ENCODE measurements around the gene UBAC1. TPM values are rescaled to one million over a fixed set of nuclear protein-coding genes. Genes with fewer than 3 reads are reported as not detected.
"Not testable (repeated sequence)": the region's sequence is repeated elsewhere in the genome, so short reads cannot be mapped to it uniquely, and the experiment has no call there.

The UBAC1 gene
- total RNA-seq, 2 donors from 2014 or later: 47.9 to 48.4 TPM

GRCh38 chr9:135945969-135946368 lies 15.2 kb downstream of the UBAC1 start:
- H3K4me1 ChIP-seq (ENCODE audit: control insufficient read depth, insufficient read depth, low read length): no peaks in the 10 kb centered on the region
- TF ChIP-seq, protein P1, sequence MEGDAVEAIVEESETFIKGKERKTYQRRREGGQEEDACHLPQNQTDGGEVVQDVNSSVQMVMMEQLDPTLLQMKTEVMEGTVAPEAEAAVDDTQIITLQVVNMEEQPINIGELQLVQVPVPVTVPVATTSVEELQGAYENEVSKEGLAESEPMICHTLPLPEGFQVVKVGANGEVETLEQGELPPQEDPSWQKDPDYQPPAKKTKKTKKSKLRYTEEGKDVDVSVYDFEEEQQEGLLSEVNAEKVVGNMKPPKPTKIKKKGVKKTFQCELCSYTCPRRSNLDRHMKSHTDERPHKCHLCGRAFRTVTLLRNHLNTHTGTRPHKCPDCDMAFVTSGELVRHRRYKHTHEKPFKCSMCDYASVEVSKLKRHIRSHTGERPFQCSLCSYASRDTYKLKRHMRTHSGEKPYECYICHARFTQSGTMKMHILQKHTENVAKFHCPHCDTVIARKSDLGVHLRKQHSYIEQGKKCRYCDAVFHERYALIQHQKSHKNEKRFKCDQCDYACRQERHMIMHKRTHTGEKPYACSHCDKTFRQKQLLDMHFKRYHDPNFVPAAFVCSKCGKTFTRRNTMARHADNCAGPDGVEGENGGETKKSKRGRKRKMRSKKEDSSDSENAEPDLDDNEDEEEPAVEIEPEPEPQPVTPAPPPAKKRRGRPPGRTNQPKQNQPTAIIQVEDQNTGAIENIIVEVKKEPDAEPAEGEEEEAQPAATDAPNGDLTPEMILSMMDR (conservative IDR thresholded peaks at IDR 0.05): no peak
- no peak overlapping the region for H3K4me3 ChIP-seq (ENCODE audit: low read length)
- peaks cover 41% of the 10 kb centered on the region for H3K36me3 ChIP-seq (ENCODE audit: control insufficient read depth, insufficient read depth, low read length)
- H3K27me3 ChIP-seq (ENCODE audit: control insufficient read depth, insufficient read depth, low read length, poor library complexity, severe bottlenecking): no peaks in the 10 kb centered on the region
- peaks cover 65% of the 10 kb centered on the region for H3K36me3 Mint-ChIP-seq (ENCODE audit: low read depth)
- 90 to 96% methylated on average over 17 to 18 of the region's 18 CpGs for WGBS, 2 experiments (ENCODE audit: insufficient coverage in 1 of 2, insufficient read length in 1 of 2)
- no peak overlapping the region for H3K27ac ChIP-seq (ENCODE audit: low read depth, low read length)
- no peaks in the 10 kb centered on the region for H3K9me3 Mint-ChIP-seq
- H3K27ac Mint-ChIP-seq: no peak overlapping the region
- no peak overlapping the region for H3K9ac ChIP-seq (ENCODE audit: extremely low read depth, low read length, poor library complexity, severe bottlenecking)
- no peaks in the 10 kb centered on the region for H3K4me1 Mint-ChIP-seq
- no peaks in the 10 kb centered on the region for H3K9me3 ChIP-seq (ENCODE audit: control insufficient read depth, low read length)
- H3K4me3 Mint-ChIP-seq: no peak overlapping the region
- DNase-seq: no peak
- H3K27me3 Mint-ChIP-seq (ENCODE audit: insufficient read depth): no peaks in the 10 kb centered on the region

- H3K27me3 Mint-ChIP-seq (ENCODE audit: insufficient read depth): no peaks in the 10 kb centered on the region
- Histone ChIP-seq H3K9ac (ENCODE audit: extremely low read depth, low read length, poor library complexity, severe bottlenecking) (no peak overlapping the region), H3K27me3 (ENCODE audit: control insufficient read depth, insufficient read depth, low read length, poor library complexity, severe bottlenecking) (no peaks in the 10 kb centered on the region), H3K4me1 (ENCODE audit: control insufficient read depth, insufficient read depth, low read length) (no peaks in the 10 kb centered on the region), H3K9me3 (ENCODE audit: control insufficient read depth, low read length) (no peaks in the 10 kb centered on the region), H3K4me3 (ENCODE audit: low read length) (no peak overlapping the region), H3K27ac (ENCODE audit: low read depth, low read length) (no peak overlapping the region), H3K36me3 (ENCODE audit: control insufficient read depth, insufficient read depth, low read length) (peaks cover 36% of the 10 kb centered on the region)
- H3K4me3 Mint-ChIP-seq: no peak overlapping the region
- no peak overlapping the region for H3K27ac Mint-ChIP-seq
- peak; percentile 47 for DNase-seq
- H3K9me3 Mint-ChIP-seq: no peaks in the 10 kb centered on the region
- 91 to 93% methylated on average over 19 to 36 of the region's 36 CpGs for WGBS, 2 experiments (ENCODE audit: insufficient coverage in 1 of 2, insufficient read length in 1 of 2)
- H3K36me3 Mint-ChIP-seq (ENCODE audit: low read depth): peaks cover 71% of the 10 kb centered on the region
- no peaks in the 10 kb centered on the region for H3K4me1 Mint-ChIP-seq
- TF ChIP-seq, protein P1 (conservative IDR thresholded peaks at IDR 0.05): no peak
Measured at GRCh38 chr9:135944444-135945252, 16.5 kb downstream of the UBAC1 start.

DNA sequence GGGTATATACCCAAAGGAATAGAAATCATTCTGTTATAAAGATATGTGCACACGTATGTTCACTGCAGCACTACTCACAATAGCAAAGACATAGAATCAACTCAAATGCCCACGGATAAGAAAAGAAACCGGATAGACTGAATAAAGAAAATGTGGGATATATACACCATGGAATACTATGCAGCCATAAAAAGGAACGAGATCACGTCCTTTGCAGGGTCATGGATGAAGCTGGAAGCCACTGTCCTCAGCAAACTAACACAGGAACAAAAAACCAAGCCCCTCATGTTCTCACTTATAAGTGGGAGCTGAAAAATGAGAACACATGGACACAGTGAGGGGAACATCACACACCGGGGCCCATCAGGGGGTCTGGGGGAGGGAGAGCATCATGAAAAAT lies 17.6 kb downstream of the UBAC1 start:
- peaks cover 42% of the 10 kb centered on the region for H3K36me3 ChIP-seq (ENCODE audit: control insufficient read depth, insufficient read depth, low read length)
- H3K4me1 ChIP-seq (ENCODE audit: control insufficient read depth, insufficient read depth, low read length); H3K27me3 ChIP-seq (ENCODE audit: control insufficient read depth, insufficient read depth, low read length, poor library complexity, severe bottlenecking); DNase-seq; H3K27me3 Mint-ChIP-seq (ENCODE audit: insufficient read depth); H3K4me3 Mint-ChIP-seq; H3K27ac Mint-ChIP-seq; H3K4me3 ChIP-seq (ENCODE audit: low read length); H3K27ac ChIP-seq (ENCODE audit: low read depth, low read length); H3K9me3 Mint-ChIP-seq; H3K9ac ChIP-seq (ENCODE audit: extremely low read depth, low read length, poor library complexity, severe bottlenecking); H3K4me1 Mint-ChIP-seq; H3K9me3 ChIP-seq (ENCODE audit: control insufficient read depth, low read length): not testable (repeated sequence)
- peaks cover 77% of the 10 kb centered on the region for H3K36me3 Mint-ChIP-seq (ENCODE audit: low read depth)
- WGBS, 2 experiments (ENCODE audit: insufficient coverage in 1 of 2, insufficient read length in 1 of 2): 97 to 100% methylated on average over 2 to 6 of the region's 6 CpGs

Measured in endodermal cell (in vitro differentiated cells).